Esophagus squamous epithelium (tissue), 4 donors: Measurements from ENCODE around the gene CPSF7.

Source experiments
- CTCF ChIP-seq, 6 experiments: fragments of 450-650 bp in 4 of 6; fragments of 200-600 bp in 2 of 6; sonication (generic) in 2 of 6; IDR thresholded peaks; one replicate each; pipeline ENCODE4 v1.5.1; 2016 to 2019; ENCODE audit warnings: antibody characterized with exemption in 6 of 6, mild to moderate bottlenecking in 4 of 6, moderate library complexity in 4 of 6
- POLR2A ChIP-seq, 4 donors: fragments of 450-650 bp; IDR thresholded peaks; one replicate each; pipeline ENCODE4 v1.6.1; 2017; ENCODE audit warnings: antibody characterized with exemption in 4 of 4, mild to moderate bottlenecking in 4 of 4, moderate library complexity in 3 of 4

- TF ChIP-seq CTCF (IDR thresholded peaks at IDR 0.05): no peak
- TF ChIP-seq POLR2A (IDR thresholded peaks at IDR 0.05): no peak
Observed at GRCh38 chr11:61358566-61358965, 71.2 kb downstream of the CPSF7 start.
